HL-60 (cell line): ENCODE data around the gene FOXP1.

Source experiments
- DNase-seq, 2 experiments: peaks; one replicate each; pipeline ENCODE4 v3.0.0-alpha.2; 2010 to 2020; ENCODE audit warnings: low read depth in 1 of 2, low spot score in 1 of 2
- H3K27ac ChIP-seq: fragments of 250-450 bp; sonication (Bioruptor Pico); replicated peaks from 2 replicates; pipeline ENCODE4 v1.5.1; 2020; ENCODE audit warnings: mild to moderate bottlenecking, moderate library complexity
- H3K27me3 ChIP-seq: fragments of 250-450 bp; sonication (Bioruptor Pico); 2 replicates; pipeline ENCODE4 v1.5.1; 2021; ENCODE audit warnings: mild to moderate bottlenecking, moderate library complexity; ENCODE audit not compliant: insufficient read depth, poor library complexity, severe bottlenecking
- H3K4me3 ChIP-seq: replicated peaks from 2 replicates; pipeline ENCODE4 v1.5.1; 2011; ENCODE audit warnings: mild to moderate bottlenecking, control low read depth, low read length; ENCODE audit not compliant: insufficient read depth
- GABPA ChIP-seq: IDR thresholded peaks from 2 replicates; pipeline ENCODE4 v1.6.1; 2012; ENCODE audit warnings: low read depth
- POLR2AphosphoS5 ChIP-seq: IDR thresholded peaks from 2 replicates; pipeline ENCODE4 v1.6.1; 2012; ENCODE audit warnings: low read depth
- SPI1 ChIP-seq: IDR thresholded peaks from 2 replicates; pipeline ENCODE4 v1.6.1; 2012; ENCODE audit warnings: low read depth, mild to moderate bottlenecking, borderline replicate concordance
- TF ChIP-seq, protein P1 (sequence below): IDR thresholded peaks from one replicate; pipeline ENCODE4 v1.5.1; 2011; ENCODE audit warnings: low read length, control low read depth, inconsistent platforms; ENCODE audit not compliant: insufficient read depth
- TF ChIP-seq, protein P2 (sequence below): IDR thresholded peaks from 2 replicates; pipeline ENCODE4 v1.6.1; 2012; ENCODE audit warnings: low read depth; ENCODE audit not compliant: insufficient replicate concordance

FOXP1 gene

DNA sequence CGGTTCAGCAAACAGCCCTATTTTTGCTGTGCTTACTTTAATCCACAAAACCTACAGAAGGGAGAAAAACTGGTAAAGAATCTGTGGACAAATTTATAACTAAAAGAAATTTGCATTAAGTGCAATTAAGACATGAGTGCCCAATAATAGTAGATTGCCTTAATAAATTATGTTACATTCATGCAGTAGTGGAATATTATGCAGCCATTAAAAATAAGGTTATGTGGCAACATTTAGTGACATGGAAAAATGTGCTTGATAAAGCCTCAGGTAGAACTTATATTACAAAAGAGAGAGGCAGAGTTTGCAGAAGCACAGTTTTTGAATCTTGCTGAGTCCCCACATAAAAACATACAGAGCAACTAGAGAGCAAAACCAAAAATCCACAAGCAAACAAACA is 253.0 kb downstream of the FOXP1 start:
- Histone ChIP-seq H3K4me3 (no peak overlapping the region), H3K27ac (no peak overlapping the region), H3K27me3 (no peaks in the 10 kb centered on the region)
- DNase-seq, result no peak
- TF ChIP-seq, protein P1, sequence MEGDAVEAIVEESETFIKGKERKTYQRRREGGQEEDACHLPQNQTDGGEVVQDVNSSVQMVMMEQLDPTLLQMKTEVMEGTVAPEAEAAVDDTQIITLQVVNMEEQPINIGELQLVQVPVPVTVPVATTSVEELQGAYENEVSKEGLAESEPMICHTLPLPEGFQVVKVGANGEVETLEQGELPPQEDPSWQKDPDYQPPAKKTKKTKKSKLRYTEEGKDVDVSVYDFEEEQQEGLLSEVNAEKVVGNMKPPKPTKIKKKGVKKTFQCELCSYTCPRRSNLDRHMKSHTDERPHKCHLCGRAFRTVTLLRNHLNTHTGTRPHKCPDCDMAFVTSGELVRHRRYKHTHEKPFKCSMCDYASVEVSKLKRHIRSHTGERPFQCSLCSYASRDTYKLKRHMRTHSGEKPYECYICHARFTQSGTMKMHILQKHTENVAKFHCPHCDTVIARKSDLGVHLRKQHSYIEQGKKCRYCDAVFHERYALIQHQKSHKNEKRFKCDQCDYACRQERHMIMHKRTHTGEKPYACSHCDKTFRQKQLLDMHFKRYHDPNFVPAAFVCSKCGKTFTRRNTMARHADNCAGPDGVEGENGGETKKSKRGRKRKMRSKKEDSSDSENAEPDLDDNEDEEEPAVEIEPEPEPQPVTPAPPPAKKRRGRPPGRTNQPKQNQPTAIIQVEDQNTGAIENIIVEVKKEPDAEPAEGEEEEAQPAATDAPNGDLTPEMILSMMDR, result no peak
- TF ChIP-seq POLR2AphosphoS5 (no peak), GABPA (no peak), SPI1 (no peak)
- TF ChIP-seq, protein P2, sequence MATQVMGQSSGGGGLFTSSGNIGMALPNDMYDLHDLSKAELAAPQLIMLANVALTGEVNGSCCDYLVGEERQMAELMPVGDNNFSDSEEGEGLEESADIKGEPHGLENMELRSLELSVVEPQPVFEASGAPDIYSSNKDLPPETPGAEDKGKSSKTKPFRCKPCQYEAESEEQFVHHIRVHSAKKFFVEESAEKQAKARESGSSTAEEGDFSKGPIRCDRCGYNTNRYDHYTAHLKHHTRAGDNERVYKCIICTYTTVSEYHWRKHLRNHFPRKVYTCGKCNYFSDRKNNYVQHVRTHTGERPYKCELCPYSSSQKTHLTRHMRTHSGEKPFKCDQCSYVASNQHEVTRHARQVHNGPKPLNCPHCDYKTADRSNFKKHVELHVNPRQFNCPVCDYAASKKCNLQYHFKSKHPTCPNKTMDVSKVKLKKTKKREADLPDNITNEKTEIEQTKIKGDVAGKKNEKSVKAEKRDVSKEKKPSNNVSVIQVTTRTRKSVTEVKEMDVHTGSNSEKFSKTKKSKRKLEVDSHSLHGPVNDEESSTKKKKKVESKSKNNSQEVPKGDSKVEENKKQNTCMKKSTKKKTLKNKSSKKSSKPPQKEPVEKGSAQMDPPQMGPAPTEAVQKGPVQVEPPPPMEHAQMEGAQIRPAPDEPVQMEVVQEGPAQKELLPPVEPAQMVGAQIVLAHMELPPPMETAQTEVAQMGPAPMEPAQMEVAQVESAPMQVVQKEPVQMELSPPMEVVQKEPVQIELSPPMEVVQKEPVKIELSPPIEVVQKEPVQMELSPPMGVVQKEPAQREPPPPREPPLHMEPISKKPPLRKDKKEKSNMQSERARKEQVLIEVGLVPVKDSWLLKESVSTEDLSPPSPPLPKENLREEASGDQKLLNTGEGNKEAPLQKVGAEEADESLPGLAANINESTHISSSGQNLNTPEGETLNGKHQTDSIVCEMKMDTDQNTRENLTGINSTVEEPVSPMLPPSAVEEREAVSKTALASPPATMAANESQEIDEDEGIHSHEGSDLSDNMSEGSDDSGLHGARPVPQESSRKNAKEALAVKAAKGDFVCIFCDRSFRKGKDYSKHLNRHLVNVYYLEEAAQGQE, result no peak

DNA sequence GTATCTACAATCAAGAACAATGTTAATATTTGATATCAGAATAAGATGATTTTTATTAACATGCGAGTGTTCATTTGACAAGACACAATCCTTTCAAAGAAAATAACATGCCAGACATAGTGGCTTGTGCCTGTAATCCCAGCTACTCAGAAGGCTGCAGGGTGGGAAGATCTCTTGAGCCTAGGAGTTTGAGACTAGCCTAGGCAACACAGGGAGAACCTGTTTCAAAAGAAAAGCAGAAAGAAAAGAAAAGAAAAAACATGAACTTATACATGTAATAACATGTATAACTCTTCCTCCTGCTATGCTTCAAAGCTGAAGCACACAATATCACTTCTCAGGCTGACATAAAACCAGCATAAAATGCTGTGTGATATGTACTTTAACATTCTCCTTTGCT is 253.7 kb downstream of the FOXP1 start:
- DNase-seq, result no peak
- H3K4me3 ChIP-seq, result no peak overlapping the region
- no peaks in the 10 kb centered on the region for H3K27me3 ChIP-seq
- no peak overlapping the region for H3K27ac ChIP-seq
- no peak for TF ChIP-seq SPI1
- TF ChIP-seq GABPA, result no peak
- TF ChIP-seq, protein P2, result no peak
- TF ChIP-seq POLR2AphosphoS5, result no peak
- TF ChIP-seq, protein P1, result no peak

DNA sequence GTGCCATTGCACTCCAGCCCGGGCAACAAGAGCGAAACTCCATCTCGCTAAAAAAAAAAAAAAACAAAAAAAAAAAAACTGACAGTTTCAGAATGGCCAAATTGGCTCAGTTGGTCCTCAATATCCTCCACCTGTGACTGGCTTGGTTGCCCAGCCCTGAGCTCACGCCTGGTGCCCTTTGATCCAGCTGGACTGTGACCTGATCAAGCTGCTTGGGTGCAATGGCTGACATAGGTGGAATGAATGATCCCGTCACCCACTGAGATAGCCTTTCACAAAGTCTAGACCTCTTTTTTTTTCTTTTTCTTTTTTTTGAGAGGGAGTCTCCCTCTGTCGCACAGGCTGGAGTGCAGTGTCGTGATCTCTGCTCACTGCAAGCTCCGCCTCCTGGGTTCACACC is 254.6 kb downstream of the FOXP1 start:
- no peak for DNase-seq
- TF ChIP-seq GABPA (no peak), SPI1 (no peak), POLR2AphosphoS5 (no peak)
- TF ChIP-seq, protein P2, result no peak
- TF ChIP-seq, protein P1, result no peak
- no peaks in the 10 kb centered on the region for H3K27me3 ChIP-seq
- H3K27ac ChIP-seq, result no peak overlapping the region
- H3K4me3 ChIP-seq, result no peak overlapping the region
